MM.1S (cell line): ENCODE results near the gene C13orf46.

Experiments used
- CTCF ChIP-seq: fragments of 300-600 bp; sonication (generic); IDR thresholded peaks from 2 replicates; pipeline ENCODE4 v1.5.1; 2016; ENCODE audit warnings: antibody characterized with exemption, low read length, mixed read lengths
- EZH2 ChIP-seq: fragments of 300-600 bp; sonication (generic); optimal IDR thresholded peaks from 2 replicates; pipeline ENCODE3; 2017; ENCODE audit warnings: low read depth, mild to moderate bottlenecking, antibody characterized with exemption, low read length, mixed read lengths
- EZH2phosphoT487 ChIP-seq: fragments of 300-600 bp; sonication (generic); IDR thresholded peaks from 2 replicates; pipeline ENCODE4 v1.6.1; 2018; ENCODE audit warnings: antibody characterized with exemption, low read length

GRCh38 chr13:113916330-113916815, 57.5 kb downstream of the C13orf46 start:
- TF ChIP-seq CTCF (no peak), EZH2 (no peak), EZH2phosphoT487 (no peak)
